NCI-H2196 treated with DMSO at 0.1 percent for 48 hours (cell line): Measurements from ENCODE around the gene WDR55.
"Not testable (repeated sequence)": the region's sequence is repeated elsewhere in the genome, so short reads cannot be mapped to it uniquely, and the experiment has no call there.

Experiments
- DNase-seq: peaks from one replicate; lab custom pipeline; 2025; ENCODE audit not compliant: unreplicated experiment; lab: John Stamatoyannopoulos, UW

Gene WDR55

DNA sequence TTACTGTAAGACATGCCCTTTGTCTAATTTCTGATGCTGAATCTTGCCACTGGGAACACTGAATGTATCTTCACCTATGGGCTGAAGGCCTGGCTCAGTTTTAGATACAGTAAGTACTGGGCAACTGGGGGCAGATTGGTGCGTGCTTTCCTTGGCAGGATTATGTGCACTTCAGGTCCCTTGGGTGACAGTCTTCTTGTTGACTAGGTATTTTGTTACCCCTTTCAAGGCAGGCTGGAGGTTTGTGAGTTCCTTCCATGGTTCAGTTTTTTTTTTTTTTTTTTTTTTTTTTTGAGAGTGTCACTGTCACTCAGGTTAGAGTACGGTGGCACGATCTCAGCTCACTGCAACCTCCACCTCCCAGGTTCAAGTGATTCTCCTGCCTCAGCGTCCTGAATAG is 43.1 kb downstream of the WDR55 start:
- no peak for DNase-seq

DNA sequence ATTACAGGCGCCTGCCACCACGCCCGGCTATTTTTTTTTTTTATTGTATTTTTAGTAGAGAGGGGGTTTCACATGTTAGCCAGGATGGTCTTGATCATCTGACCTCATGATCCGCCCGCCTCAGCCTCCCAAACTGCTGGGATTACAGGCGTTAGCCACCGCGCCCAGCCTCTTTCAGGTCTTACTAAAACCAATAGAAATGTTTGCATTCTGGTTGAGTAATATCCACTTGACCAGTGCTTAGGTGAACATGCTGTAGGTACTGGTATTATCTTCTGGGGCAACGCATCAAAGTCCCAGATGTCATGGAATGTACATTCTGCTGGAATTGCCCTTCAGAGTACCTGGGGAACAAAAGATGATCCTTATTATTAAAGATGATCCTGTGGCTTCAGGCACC is 44.1 kb downstream of the WDR55 start:
- DNase-seq: not testable (repeated sequence)

DNA sequence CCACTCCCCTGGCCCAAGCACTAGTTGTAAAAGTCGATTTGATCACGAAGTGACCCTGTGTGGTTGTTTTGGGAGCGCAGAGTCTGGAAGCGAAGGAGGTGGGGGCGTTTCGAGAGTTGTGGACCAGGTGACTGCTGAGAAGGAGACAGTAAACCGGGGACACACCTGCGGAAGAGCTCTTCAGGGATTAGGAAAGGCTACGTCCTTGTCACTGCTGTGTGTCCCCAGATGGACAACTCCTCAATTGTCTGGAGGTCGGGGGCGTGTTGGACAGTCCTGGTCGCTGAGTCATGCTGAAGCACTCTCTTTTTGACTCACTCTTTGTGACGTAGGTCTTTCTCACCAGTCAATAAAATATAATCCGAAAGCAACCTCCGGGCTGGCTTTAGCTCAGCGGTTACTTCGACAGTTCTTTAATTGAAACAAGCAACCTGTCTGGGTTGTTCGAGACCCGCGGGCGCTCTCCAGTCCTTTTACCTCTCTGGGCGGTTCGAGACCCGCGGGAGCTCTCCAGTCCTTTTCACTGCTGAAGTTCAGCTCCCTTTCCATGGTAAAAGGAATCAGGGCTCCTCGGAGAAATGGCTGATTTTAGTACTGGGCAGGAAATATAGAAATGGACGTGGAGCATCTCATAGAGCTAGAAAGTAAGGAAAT is 46.3 kb downstream of the WDR55 start:
- DNase-seq: peak; percentile 75

DNA sequence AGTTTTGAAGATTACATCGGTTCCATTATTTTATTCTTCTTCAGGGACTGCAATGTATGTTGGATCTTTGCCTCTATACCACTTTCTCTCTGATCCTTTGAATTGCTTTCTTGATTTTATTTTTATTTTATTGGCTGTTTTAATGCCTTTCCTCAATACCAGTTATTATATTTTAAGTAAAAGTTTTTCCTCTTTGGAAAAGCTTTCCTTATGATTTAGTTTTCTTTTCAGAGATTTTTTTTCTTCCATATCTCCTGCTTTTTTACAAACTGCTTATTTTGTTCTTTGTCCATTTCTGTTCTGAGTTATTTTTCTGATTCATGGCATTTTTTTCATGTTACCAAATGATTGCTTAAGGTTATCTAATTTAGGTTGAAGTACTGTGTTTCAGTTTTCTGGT is 47.1 kb downstream of the WDR55 start:
- no peak for DNase-seq

DNA sequence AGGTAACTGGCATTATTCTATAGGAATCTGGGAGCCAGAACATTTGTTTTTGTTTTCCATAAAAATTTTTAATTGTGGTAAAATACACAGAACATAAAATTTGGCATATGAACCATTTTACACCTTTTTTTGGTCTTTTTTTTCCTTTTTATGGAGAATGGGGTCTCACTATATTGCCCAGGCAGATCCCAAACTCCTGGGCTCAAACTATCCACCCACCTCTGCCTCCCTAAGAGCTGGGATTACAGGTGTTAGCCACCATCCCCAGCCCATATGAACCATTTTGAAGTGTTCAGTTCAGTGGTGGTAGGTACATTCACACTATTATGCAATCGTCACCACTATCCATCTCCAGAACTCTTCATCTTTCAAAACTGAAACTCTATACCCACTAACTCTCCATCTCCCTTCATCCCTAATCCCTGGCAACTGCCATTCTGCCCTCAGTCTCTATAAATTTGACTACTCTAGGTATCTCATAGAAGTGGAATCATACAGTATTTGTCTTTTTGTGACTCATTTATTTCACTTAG is 48.9 kb downstream of the WDR55 start:
- no peak for DNase-seq

DNA sequence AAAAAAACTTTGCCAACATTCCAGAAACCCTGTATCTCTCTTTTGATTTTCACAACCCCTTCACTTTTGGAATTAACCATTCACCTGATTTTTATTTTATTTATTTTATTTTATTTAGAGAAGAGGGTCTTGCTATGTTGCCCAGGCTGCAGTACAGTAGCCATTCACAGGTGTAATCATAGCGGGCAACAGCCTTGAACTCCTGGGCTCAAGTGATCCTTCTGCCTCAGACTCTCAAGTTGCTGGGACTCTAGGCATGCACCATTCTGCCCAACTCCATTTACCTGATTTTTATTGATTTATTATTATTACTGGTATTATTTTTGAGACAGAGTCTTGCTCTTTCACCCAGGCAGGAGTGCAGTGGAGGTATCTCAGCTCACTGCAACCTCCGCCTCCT is 51.5 kb downstream of the WDR55 start:
- DNase-seq: not testable (repeated sequence)

DNA sequence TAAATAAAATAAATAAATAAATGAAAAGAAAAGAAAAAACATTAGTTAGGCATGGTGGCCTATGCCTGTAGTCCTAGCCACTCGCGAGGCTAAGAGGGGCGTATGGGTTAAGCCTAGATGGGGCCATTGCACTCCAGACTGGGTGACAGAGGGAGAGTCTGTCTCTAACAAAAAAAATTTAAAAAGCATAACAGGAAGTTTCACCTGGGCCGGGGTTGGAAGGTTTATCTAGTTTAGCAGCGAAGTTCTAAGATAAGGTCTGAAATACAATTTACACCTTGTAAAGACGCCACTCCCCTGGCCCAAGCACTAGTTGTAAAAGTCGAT is 53.5 kb downstream of the WDR55 start:
- no peak for DNase-seq

DNA sequence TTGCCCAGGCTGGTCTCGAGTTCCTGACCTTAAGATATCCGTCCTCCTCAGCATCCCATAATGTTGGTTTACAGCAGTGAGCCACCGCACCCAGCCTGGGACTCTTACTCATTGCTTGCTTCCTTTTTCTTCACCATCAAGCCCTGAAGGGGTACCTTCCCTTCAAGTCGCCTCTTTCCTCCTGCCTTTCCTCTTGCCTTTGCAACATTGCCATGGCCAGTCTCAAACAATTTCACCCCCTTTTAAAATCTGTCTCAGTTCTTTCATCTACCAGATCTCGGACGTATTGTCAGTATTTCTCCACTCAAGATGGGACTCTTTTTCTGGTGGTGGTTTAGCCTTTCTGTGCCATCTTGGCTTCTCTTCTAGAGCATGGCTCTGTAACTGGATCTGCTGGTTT is 56.0 kb downstream of the WDR55 start:
- not testable (repeated sequence) for DNase-seq

DNA sequence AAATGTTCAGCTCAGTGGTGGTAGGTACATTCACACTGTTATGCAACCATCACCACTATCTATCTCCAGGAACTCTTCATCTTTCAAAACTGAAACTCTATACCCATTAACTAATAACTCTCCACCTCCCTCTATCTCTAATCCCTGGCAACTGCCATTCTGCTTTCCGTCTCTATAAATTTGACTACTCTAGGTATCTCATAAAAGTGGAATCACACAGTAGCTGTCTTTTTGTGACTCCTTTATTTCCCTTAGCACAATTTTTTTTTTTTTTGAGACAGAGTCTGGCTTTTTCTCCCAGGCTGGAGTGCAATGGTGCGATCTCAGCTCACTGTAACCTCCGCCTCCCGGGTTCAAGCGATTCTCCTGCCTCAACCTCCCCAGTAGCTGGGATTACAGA is 56.7 kb downstream of the WDR55 start:
- DNase-seq: not testable (repeated sequence)
